Activated CD4-positive, CD25-positive, alpha-beta regulatory T cell treated with anti-CD3 and anti-CD28 coated beads, Interleukin-2, amount 50 U/mL, for 24 hours (primary cell): ENCODE data around the gene GCA.
A peak's percentile ranks its signal among the peaks of the same experiment; 100 is the strongest.

Experiments used
- ATAC-seq, 2 donors: fragments of 150-1000 bp; cut with Tn5 transposase; one replicate each; pipeline ENCODE4 v1.10.0; 2021; ENCODE audit warnings: mild to moderate bottlenecking in 1 of 2, moderate library complexity in 1 of 2

GCA gene

DNA sequence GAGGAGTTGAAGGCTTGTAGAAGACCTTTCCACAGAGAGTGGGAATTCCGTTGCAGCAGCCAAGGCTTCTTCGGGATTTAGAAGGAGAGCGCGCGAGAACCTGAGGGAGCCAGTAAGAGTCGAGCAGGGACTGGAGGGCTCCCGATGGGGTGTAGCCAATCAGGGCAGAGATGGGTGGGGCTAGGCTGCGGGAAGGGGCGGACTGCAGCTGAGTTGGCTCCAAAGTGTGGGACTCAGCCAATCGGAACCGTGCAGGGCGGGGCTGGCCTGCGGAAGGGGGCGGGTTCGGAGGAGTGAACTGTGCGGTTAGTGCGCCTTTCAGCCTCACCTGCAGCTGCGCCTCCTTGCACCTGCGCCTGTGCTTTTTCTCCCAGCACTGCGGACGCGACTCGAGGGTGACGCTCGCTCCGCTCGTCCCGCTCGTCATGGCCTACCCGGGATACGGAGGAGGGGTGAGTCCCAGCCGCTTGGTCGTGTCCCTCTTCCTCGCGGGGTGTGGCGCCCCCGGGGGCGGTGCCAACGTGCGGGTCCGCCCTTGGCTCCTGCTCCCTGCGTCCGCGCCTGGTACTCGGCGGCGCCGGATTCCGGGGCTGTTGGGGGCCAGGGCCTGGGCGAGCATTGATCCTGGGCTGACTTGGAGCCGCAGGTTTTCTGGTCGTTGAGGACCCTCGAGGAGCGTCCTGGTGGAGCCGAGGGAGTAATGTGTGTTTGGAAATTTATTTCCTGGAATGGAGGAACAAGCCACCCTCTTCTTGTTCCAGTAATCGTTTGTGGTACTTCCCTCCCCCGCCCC is at the start of gene GCA:
TSS of gene GCA (plus strand) at position 309 of the 793 bp plus-strand sequence. CDS start at position 426, 117 bp downstream.
- ATAC-seq = peak; percentile 99 to 100

GRCh38 chr2:162295009-162295408 is 48.9 kb upstream of the GCA start:
- ATAC-seq = no peak

DNA sequence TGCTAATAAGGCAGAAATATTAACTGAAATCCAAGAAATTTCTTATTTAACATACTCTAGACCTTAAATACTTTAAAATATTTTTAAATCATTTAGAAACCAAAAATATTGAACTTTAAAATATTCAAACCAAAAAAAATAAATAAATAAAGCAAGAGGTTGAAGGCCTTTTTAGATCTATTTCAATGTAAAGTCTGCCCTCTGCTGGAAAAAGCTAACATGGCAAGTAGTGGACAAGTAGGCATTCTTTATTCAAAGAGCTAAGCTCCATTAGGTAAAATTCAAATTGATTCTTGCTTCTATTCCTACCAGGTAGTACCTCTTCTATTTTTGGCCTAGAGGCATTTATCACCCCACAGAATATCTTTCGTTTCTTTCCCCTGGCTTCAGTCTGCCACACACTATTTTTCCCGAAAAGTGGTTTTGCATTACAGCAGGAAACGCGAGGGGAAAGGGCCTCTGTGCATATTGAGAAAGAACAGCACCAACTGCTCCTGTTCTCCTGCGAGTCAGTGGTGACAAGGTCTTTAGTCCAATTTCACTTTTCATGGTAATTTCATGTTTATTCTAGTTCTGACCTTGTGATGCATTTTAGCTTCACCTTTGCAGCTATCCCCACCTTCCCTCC is 45.9 kb upstream of the GCA start:
- no peak for ATAC-seq

DNA sequence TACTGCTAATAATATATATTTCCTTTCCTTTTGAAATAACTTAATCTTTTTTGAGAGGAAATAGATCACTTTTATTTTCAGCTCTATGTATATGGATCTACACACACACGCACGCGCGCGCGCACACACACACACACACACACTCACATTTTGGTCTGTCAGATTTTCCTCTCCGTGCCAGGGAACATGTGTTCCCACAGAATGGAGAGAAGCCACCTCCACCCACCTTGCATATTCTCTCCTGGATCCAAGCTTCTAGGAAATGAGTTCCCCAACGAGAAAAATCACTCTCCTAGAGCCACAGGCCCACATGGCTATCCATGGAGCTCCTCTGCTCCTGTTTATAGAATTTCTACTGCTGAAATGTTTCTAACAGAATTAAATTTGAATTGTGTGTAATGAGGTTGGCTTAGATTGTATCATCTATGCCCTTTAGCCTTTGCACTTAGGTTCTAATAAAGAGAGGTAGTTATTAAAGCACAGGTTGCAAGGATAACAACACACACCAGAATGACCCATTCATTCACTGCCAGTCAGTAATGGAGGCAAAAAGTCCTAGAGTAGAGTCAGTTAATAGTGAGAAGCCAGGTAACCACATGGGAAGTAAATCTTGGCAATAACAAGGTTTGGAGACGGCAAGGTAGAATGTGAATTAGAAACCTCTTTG is 45.1 kb upstream of the GCA start:
- ATAC-seq = no peak

DNA sequence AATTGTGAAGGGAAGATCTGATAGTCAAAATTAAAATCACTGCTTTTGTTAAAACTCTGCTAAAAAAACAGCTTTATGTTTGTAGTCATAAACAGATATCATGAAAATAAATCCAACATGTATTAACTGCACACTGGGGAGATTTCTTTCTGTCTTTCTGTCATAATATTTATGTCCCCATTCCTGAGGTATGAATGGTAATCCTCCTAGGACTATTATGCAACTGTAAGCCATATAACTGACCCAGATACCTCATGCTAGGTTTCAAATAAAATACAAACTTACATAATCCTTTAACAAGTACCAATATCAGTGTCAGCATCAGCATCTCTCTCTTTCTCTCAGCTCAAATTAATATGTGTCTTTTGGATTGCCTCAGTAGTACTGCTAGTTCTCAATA is 43.7 kb upstream of the GCA start:
- no peak for ATAC-seq

DNA sequence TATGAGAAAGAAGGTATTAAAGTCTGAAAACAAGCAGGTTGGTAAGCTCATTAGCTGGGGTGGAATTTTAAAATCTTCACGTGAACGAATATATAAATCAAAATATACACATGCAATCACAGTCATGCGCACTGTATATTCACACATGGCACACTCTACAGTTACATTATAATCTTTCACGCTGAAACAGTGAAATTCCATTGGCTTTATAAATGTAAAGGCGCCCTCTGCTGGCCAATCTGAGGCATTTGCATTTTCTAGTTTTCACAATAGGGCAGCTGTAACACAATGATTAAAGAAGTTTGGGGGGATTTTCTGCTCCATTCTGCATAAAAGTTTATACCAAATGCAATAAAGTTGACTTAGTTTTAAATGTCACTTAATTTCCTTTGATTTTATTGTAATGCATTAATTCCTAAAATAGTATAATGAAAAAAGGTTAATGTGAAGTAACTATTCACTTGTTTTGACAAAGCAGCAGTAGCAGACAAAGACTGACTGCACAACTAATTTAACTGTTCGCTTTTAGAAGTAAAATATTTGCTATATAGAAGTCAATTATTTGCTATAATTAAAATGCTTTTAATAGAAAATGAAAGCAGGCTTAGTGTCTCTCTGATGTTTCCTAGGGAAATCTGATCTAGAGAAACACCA is 42.7 kb upstream of the GCA start:
- peak; percentile 44 to 59 for ATAC-seq

GRCh38 chr2:162301877-162302276 is 42.1 kb upstream of the GCA start:
- no peak for ATAC-seq

DNA sequence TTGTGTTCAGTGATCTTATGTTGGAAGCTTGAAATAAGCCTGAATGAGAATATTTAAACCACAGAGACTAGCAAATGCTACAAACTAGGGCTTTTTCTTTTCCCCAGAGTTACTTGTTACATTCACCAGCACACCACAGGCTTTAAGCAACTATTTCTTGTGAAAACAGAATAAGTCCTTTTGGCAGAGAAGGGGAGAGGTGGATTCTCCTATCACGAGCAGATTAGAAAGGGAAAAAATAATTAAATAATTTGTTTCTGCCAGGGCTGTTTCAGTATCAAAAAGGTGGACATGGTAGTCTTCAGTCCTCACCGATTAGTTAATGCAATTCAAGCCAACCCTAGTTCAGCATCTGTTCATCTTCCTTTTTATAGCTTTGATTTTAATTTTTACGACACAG is 38.0 kb upstream of the GCA start:
- no peak for ATAC-seq

DNA sequence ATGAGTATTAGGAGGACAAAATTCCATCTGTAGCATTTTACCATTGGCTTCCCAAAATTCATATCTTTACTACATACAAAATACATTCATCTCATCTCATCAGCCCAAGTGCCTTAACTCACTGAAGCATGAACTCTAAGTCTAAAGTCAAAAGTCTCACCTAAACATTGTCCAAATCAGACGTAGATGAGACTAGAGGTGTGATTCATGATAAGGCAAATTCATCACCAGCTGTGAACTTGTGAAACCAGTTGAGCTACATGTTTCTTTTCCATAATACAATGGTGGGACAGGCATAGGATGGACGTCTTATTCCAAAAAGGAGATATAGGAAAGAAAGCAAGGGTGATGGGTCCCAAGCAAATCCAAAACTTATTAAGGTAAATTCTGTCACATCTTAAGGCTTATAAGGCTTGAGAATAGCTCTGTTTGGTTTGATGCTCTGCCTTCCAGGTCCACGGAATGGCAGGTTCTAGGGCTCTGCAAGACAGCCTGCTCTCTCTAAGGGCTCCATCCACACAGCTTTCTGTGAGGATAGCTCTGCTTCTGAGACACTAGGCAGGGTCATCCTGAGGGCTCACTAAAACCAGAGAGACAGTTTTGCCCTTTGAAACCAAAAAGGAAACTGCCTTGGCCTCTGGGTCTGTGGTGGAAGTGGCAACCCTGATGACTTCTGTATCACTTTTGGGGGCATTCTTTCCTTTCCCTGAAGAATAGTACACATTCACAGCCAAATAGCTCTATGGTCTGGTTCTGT is 35.0 kb upstream of the GCA start:
- ATAC-seq = peak in 1 of 2 donors; percentile 13

DNA sequence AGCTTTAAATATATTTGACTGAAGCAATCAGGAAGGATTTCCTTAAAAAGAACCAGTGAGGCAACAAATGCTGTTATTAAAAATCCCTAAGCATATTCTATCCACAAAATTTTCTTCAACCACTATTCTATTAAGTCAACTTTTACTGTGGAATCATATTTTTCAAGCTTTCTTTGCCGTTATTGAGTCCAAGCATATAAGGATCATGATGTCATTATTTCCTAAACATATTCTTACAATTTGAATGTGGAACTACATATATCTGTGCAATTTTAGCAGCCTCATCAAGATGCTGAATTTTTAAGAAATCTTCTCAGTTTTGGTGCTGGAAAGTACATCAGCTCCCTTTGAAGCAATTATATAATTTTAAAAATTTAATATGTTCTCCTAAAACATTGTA is 31.1 kb upstream of the GCA start:
- no peak for ATAC-seq

- ATAC-seq = no peak
Measured at GRCh38 chr2:162315938-162316337, 28.0 kb upstream of the GCA start.

DNA sequence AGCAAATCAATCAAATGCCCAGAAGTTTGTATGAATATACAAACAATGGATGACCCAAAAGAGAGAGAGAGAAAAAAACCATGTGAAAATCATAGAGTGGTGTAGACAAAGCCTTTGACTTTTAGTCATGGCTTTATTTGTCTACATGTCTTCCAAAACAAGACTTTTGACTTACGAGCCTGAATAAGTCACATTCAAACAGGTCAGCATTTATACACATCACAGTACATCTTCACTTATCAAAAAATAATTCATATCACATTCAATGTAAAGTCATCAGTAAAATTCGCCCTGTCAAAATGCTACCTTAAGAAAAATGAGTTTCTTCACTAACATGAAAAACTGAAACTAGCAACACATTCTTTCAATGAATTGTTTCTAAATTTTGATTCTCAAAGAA is 27.3 kb upstream of the GCA start:
- no peak for ATAC-seq

GRCh38 chr2:162317058-162317742 is 26.7 kb upstream of the GCA start:
- ATAC-seq = no peak

- peak; percentile 2 for ATAC-seq
Measured at GRCh38 chr2:162317861-162318327, 26.0 kb upstream of the GCA start.

DNA sequence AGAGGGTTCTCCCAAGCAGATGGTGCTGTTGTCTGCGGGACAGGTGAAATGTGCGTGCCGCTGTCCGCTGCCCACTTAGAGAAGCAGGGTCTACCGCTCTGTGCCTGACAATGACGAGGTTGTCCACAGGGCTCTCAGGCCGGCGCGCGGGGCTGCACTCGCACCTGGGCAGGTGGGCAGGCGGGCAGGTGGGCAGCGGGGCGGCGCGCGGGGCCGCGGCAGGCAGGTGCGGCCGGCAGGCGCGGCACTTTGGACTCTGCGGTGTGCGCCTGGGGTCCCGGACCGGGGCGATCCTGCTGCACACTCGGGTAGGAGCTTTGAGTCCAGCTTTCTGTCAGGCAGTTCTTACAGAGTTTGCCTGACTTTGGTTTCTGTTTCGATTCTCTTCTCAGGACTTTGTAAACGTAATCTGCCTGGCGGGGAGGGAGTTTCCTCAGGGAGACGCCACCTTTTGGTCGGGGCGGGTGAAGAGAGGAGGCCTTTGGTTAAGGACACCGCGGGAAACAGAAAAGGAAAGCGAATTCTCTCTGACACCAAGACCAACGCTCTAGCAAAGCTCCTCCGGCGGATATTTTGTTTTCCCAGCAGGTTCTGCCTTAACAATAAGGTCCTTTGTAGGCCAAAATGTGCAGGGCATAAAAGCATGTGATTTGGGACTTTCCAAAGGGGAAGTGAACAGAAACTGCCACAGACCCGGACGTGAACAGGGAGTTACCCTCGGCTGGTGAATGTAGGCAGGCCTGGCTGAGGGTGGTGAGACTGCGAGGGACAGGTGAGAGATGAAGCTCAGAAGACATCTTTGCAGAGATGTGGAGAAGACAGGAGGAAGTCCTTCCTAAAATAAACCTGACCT is 25.4 kb upstream of the GCA start, which contains the start of gene IFIH1:
TSS of gene IFIH1 (minus strand) at position 357 of the 853 bp plus-strand sequence. CDS start 377 bp downstream, outside the sequence.
- ATAC-seq = peak; percentile 86 to 90

DNA sequence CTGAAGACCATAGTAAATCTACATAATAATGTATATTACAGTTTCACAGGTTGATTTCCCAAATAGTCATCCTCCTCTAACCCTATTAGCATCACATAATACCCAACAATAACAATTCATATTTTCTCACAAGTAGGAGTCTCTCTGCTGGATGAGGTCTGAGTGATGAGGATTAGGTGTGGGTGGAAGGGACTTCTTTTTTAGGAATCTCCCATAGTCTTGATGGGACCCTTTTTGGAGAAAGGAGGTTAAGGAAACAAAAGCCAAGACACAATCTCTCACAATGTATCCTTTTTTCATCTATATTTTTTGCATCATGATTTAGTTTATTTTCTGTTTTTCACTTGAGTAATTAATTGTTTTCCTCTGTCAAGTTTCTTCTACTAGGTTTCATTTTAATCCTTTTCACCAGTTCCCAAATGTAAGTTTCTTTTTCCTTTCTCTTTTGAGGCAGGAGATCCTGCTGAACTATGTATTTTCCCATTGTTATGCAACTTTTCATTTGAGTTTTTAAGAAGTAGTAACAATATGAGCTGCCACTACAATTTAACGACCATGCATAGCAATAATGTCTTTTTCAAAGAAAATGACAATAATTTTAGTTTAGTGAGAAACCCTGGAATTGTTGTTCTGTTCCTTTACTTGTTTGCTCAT is 22.9 kb upstream of the GCA start:
- ATAC-seq = no peak

DNA sequence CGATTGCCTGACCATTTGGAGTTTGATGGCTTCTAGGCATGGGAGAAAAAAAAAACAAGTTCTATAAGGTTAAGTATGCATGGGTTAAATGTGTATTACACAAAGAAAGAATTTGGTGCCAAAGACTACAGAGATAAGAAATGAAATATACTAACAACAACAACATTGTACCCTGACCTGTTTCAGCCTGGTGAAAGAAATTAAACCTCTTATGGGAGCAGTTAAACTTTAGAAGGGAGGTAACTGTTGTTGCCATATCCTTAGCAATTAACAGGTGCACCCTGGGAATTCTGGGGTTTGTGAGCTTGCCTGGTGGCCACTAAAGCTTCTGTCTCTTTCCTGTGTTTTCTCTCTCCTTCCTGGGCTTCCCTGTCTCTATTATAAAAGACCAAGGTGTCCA is 19.0 kb upstream of the GCA start:
- no peak for ATAC-seq

DNA sequence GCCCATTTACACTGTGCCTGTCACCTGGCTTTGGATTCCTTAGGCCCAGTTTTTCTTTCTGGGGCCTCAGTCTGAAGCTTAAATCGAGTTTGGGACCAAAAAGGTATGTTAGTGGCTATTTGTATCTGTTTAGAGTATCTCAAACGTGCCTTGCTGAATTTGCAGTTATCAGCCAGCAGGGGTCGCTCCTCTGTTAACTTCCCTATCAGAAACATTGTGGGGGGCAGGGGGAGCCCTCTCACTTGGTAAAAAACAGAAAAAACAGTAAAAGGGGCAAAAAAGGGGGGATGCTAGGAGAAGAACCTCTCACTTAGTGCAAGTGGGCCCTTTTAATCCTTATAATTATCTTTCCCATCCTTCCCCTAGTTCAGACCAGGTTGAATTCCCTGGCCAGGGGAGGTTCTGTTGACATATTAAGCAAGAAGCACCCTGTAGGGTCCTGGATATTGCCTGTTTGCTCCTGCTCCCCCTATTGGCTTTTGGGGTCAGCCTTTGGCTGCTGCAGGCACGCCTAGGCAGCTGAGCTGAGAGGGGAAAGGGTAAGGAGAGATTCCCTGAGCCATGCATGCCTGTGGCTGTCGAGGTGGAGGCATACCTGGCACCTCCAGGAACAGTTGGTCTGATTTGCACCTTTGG is 16.7 kb upstream of the GCA start:
- ATAC-seq = no peak

GRCh38 chr2:162327806-162328205 is 16.1 kb upstream of the GCA start:
- no peak for ATAC-seq
